Astrocyte of the hippocampus (primary cell): ENCODE results near the gene MAP2K5.

ENCODE experiments used
- DNase-seq: peaks from one replicate; pipeline ENCODE4 v3.0.0; 2011; ENCODE audit warnings: low read depth, low spot score

Gene MAP2K5

DNA sequence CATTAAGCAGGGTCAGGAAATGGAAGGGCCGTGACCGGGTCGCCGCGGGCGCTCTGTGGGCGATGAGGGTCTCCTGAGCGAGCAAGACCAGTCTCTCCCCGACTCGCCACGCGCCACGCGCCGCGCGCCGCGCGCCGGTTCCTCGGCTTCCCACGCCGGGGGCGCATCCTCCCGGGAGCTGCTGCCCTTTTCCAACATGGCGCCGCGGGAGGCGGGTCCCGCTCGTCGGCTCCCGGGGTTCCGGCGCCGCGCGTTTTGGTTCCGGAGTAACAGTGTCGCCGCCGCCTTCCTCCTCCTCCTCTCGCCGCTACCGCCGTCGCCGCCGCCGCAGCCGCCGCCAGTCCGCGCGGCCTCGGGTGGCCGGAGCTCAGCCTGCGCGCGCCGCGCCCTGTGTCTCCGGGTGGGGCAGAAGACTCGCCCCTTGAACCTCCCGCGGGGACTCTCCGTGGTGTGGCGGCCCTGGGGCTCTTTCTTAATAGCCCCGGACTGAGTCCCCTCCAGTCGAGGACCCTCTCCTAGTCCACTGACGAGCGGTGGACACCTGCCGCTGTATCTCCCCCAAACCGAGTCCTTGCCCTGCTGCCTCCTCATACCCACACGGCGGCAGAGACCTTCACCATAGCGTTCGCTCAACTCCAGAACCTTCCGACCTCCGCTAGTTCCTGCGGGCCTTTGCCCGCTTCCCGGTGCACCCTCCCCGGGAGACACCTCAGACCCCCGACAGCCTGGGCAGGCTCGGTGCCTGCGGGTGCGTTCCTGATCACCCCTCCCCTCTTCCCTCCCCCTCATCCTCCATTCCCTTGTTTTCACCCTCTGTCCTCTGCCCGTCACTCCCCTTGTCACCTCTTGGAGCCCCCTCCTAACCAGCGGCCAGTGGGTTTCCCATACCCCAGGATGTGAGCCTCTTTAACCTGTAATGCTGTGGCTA, at the start of gene MAP2K5:
Gene MAP2K5, plus strand, starts transcription at position 284 of the 928 bp plus-strand sequence. Its CDS starts 633 bp downstream, at position 917.
- DNase-seq: peak; percentile 88

DNA sequence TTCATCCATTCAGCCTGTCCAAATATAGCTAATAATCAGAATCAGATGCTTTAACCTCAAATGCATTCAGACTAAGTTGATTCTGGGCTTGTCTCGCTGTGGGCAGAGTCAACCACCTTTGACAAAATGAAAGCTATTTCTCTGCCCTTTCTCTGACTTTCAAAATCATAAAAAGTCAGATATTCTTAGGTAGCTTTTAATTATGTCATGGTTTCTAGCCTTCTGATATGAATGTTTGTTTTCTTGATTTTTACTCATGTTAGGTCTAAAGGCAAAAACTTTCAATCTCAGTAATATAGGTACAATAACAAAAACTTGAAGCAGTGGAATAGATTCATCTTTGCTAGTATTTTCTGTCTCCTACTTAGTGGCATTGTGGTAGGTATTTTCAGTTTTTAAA, 46.9 kb upstream of the MAP2K5 start:
- no peak for DNase-seq

DNA sequence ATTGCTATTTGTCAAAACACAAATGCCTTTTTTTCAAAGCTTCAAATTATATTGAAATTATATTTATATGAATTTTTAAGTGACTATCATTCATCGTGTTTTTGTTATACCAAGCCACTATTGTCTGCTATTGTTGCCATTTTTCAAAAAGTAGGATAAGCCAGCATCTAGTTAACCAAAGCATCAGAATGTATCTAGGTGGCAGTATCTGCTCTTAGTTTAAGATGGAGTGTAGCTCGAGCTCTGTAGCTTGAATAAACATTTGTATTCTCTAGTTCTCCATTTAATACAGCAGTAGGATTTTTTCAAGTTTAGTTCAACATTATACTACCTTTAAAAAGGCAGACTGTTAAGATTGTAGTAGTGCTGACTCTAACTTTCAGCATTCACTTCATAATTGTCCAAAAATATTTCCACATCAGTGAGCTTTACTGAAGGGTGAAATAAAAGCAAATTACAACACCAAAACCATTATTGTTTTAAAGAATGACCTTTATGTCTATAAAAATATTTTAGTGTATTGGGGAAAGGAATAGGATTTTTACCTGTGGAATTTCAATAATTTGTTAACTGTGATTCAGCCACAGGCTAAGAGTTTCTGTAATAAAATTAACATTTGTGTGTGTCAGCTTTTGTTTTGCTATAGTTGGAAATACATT, 41.2 kb upstream of the MAP2K5 start:
- DNase-seq: peak; percentile 37

DNA sequence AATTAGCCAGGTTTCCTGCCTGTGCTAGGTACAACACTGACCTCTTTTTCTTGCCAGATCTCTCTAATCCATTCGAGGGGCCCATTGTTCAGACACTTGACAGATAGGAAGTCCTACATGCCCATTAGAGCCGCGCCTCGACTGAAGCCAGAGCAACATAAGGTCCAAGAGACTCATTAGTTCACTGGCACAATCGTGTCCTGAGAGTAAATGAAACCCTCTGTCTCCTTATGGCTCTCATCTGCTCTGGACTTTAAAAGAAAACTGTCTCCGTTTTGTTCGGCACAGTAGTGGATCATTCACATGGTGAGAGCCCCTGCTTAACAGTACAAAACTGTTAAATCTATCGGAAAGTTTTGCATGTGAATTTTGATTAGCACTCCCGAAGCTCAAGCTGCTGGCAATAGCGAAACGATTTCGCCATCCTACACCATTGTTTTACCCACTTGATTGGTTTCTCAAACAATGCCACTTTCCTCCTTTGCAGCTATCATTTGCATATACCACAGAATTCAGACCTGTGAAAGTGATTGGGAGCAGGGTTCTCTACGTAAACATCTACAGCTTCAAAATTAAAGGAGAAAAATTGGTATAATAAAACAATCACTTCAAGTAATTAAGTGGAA, 40.6 kb upstream of the MAP2K5 start:
- DNase-seq: peak; percentile 37

DNA sequence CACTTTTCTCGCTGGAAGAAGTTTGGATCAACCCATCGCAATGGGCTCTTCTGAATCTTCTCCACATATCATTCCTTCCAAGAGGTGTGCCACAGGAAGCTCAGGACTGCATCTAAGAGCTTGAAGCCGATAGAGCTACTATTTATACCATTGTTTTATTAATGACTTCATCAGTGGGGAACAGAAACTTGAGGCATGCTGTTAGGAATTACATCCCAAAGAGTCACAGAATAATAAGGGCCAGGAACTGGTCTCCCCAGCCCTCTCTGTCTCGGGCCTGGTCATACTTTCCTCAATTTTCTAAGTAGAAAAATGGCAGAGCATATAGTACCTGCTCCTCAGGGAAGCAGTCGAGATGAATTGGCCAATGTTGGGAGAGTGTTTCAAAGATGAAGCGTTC, 38.4 kb upstream of the MAP2K5 start:
- DNase-seq: no peak

DNA sequence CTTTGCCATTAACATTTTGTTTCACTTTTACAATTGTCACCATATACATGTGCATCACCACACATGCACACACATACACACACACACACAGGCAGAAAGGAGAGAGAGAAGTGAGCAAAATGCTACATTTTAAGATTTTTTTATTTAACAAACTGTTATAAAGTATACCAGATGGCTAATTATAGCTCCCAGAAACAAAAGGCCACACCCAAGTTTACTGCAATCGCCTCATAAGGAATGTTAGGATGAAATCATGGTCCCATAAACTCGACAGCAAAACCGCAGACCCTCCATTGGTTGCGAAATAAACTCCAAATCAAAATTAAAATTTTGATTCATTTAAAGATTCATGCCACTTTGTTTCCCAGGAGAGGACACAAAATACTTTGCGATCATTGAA, 37.7 kb upstream of the MAP2K5 start:
- no peak for DNase-seq

DNA sequence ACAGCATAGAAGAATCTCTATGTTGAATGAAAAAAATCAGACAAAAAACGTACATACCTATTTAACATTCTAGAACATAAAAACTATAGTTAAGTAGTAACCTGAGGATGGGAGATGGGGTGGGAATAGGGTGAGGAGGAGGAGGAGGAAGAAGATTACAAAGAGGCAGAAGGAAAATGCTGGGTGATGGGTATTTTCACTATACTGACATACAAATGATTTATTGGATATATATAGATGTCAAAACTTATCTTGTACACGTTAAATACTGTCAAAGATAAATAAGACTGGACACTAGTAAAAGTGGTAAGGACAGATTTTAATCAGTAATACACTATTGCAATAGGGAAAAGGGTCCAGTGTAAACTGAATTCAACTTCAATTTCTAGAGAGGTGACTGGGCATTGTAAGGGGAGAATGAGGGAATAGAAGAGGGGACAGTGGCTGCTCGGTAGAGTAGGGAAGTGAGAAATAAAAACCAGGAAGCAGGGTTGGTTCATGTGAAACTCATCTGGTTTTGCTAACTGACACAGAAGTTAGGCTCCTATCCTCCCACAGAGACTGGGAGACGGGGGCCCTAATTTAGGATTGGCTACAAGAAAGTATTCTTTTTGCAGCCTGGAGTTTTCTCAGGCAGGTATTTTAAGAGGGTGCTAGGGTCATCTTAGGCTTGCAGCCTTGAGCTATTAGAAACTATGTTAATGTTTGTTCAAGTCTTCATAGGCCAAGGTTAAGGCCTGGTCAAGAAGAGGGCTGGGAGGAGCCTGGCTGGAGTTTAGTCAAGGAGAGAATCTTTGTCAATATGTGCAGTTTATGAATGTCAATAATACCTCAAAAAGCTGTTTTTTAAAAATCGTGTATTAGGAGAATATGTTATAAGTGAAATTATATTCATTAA, 36.6 kb upstream of the MAP2K5 start:
- no peak for DNase-seq

DNA sequence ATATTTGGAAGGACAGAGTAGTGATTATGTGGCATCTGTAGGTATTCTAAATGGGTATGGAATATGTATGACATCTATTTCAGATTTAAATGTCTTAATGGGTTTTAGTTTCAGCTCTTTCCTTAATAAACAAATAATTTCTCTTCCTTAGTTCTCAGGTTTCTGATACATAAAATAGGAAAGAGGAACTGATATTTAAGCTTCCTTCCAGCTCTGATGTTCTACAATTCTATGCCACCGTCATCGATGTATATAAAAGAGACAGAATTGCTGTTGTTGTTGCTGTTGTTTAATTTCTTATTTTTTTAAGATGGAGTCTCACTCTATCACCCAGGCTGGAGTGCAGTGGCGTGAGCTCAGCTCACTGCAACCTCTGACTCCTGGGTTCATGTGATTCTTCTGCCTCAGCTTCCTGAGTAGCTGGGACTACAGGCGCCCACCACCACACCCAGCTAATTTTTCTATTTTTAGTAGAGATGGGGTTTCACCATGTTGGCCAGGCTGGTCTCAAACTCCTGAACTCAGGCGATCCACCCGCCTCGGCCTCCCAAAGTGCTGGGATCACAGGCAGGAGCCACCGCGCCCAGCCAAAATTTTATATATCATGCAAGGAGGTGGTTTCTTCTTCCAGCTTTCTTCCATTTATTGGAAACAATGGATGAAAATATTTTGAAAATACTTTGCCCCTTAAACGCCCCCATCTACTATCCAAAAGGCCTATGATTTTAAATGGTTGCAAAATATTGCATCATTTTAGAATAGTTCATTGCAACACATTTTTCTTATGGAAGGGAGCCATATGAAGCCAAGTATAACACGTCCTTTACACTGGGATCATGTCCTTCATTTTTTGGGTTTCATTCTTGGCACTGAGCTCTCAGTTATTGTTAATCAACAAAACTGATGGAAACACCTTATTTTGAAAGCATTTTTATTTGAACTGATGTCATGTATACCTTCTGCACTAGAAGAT, 35.4 kb upstream of the MAP2K5 start:
- DNase-seq: no peak

DNA sequence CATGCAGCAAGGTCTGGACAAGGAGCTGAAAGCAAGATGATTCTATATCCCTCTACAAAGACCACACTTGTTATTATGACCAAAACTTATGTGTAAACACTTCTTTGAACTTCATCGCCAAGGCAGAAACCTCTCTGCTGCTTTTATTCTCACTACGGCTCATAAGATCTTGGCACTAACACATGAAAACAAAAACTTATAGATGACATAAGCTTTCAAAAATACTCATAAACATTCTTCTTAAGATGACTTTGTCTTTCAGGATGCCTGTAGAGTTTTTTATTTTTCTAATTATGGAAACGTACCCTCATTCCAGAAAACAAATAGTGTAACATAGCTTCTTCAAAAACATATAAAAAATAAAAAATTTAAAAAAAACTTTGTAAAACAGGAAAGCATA, 34.1 kb upstream of the MAP2K5 start:
- no peak for DNase-seq

DNA sequence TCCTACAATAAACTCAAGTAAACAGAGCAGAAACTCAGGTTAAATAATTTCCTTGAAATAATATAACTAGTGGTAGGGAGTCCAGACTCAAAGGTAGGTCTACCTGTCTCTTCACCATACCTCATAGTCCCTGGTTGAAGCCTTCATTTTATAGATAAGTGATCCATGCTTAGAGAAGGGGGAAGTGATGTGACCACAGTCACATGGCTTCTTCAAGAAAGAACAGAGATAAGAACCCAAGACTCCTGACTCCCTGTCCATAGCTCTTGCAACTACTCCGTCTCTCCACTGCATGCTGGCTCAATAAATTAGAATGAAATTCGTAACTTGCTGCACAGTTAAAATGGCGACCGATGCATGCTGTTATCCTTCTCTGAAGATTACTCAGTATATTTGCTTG, 32.6 kb upstream of the MAP2K5 start:
- no peak for DNase-seq

DNA sequence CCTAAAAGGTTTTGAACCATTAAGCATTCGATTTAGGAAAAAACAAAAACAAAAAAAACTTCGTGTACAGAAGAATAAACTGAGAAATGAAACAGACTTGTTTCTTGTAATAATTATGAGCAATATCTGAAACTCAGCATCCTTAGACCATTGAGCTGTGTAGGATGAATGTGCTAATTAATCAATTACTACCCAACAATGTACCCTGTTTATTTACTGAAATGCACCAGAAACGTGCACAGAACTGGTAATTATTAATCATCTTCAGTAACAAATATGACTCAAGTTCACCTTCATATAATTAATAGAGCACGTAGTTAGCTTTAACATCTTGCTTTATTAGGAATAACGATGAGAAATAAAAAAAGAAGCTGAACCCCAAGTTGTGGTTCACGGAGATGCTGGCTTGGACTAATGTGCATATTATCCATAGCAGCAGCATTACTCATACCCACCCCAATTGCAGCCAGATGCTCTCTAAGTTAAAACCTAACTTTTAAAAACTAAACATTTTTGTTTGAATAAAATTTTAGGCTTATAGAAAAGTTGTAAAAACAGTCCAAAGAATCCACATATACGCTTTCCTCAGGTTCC, 31.8 kb upstream of the MAP2K5 start:
- DNase-seq: peak; percentile 61

DNA sequence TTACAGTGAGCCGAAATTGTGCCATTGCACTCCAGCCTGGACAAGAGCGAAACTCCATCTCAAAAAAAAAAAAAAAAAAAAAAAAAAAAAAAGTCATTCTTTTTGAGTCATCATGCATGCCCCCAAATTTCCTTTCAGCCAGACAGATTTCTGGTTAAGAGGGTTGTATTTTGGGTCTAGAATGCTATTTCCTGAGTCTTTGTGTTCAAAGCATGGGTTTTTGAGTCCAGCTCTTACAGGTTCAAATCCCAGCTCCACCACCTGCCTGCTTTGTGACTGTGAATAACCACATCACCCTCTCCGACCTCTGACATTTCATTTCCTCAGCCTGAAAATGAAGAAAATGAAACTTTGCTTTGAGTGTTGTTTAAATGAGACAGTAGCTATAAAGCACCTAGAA, 30.9 kb upstream of the MAP2K5 start:
- DNase-seq: no peak

DNA sequence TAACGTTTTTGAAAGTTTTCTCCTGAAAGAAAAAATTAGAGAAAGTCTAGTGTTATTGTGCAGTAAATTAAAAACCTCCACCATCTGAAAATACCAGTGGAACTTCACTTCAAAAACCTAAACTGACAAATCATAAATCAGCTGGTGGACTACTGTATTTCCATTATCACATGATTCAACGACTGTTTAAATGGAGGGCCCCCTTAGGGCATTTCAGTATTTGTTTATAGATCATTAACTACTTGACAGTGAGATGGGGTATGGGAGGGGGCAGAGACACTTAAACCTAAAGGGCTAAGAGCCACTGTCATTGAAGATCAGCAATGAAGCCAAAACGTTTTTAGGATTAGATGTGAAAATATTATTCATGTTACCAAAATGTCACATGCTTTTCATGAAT, 30.4 kb upstream of the MAP2K5 start:
- DNase-seq: no peak

DNA sequence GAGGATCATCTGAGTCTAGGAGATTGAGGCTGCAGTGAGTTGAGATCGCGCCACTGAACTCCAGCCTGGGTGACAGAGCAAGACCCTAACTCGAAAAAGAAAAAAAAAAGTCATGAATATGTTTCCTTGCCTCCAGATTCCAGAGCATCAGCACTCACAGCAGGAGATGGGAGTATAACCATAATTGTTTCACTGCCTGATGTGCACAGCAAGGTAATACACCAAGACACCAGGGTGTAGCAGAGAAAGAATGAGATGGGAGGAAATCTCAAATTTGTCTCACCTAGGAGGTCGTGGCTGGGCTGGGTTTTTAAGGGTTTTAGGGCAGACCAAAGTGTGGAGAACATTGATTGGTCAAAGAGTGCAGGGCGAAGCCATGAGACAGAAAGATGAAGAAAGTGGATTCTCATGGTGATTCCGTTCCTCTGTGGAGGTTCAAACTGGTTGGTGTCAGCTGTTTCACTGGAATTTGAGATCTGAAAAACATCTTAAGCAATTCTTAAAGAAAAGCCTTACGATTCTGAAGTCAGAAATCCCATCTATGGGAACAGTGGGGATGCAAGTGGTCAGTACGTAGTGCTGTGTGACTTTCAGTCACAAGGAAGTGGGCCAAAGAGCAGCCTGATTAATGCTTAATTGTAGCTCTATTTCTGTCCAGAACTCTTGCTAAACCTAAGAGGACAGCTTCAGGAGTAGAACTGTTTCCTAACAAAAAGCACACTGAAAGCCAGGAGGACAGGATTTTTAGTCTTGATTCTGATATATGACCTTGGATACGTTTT, 29.4 kb upstream of the MAP2K5 start:
- DNase-seq: no peak

DNA sequence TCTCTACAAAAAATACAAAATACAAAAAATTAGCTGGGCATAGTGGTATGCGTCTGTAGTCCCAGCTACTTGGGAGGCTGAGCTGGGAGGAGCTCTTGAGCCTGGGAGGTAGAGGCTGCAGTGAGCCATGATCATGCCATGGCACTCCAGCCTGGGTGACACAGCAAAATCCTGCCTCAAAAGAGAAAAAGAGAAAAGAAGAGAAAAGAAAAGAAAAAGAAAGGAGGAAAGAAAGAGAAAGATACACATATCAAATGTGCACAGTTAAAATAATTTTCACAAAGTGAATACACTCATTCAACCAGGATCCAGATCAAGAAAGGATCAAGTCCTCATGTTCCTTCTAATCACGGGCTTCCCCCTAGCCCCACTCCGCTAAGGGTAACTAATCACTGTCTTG, 27.4 kb upstream of the MAP2K5 start:
- no peak for DNase-seq

DNA sequence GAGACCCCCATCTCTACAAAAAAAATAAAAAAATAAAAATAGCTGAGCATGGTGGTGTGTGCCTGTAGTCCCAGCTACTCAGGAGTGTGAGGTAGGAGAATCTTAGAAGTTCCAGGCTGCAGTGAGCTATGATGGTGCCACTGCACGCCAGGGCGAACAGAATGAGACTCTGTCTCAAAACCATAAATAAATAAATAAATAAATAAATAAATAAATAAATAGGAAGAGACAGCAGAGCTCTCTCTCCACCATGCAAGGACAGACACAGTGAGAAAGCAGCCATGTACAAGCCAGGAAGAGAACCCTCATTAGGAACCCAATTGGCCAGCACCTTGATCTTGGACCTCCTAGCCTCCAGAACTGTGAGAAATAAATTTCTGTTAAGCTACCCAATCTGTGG, 26.9 kb upstream of the MAP2K5 start:
- DNase-seq: no peak

DNA sequence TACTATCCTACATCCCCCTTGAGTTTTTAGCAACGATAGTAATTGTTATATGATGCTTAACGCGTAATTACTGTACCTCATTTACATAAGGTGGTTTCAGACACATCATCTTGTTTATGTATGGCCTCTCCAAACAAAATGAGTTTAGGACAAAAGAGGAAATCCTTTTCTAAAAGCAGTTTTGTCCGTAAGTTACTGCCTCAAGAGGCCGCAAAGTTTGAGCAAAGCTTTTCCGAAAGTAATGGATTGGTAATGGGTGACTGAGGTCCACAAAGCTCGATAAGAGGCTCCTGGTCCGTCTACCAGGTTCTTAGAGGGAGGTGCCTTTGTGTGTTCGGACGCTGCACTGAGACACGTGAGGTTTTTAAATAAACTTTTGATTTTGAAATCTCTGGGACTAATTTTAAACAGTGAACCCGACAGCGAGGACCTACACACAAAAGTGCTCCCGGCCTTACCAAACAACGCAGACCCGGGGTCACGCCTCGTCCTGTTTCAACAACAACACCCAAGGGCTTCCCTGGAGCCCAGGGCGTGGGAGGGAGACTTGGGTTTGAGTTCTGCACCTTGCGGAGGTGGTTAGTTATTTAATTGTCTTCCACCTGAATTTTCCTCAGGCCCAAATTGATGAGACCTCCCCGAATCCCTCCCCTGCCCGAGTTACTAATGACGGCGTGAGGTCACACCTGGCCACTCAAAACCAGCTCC, 22.0 kb upstream of the MAP2K5 start:
- DNase-seq: peak; percentile 12

DNA sequence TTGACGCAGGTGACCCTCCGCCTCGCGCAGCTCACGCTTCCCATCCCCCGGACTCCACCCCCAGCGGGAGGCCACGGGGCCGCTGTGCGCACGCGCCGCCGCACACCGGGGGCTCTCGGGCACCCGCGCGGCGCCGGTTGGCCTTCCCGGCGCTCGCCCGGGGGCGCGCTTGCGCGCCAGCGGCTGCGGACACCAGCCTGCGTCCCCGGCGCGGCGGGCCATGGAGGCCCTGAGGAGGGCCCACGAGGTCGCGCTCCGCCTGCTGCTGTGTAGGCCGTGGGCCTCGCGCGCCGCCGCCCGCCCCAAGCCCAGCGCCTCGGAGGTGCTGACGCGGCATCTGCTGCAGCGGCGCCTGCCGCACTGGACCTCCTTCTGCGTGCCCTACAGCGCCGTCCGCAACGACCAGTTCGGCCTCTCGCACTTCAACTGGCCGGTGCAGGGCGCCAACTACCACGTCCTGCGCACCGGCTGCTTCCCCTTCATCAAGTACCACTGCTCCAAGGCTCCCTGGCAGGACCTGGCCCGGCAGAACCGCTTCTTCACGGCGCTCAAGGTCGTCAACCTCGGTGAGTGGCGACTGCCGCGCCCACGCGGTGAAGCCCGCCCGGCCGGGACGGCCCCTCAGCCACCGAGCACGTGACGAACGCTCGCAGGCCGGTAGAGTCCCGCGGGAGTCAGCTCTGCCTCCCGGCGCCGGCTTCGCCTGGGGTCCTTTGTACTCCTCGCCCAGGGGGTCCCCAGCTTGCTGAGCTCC, 21.3 kb upstream of the MAP2K5 start, which contains the start of gene C15orf61:
Gene C15orf61, plus strand, starts transcription at position 103 of the 754 bp plus-strand sequence. Its CDS starts 118 bp downstream, at position 221.
- DNase-seq: peak; percentile 92
